Measurements from ENCODE around the gene EYA4.

GRCh38 chr6:133430530-133430929 lies 189.4 kb downstream of the EYA4 start:
- no peak for TF ChIP-seq GABPA (IDR thresholded peaks at IDR 0.05; ENCODE audit: low read depth)
- TF ChIP-seq YY1 (IDR thresholded peaks at IDR 0.05; ENCODE audit: low read depth), result no peak
- TF ChIP-seq FOSL2 (IDR thresholded peaks at IDR 0.05; ENCODE audit: borderline replicate concordance, low read depth), result no peak
- no peak for TF ChIP-seq RCOR1 (IDR thresholded peaks at IDR 0.05; ENCODE audit: low read length)
- TF ChIP-seq TAF1 (IDR thresholded peaks at IDR 0.05; ENCODE audit: borderline replicate concordance, low read depth, low read length), result no peak
- no peak for TF ChIP-seq REST (IDR thresholded peaks at IDR 0.05; ENCODE audit: low read depth, low read length)
